Activated T-cell treated with anti-CD3 and anti-CD28 coated beads for 4 hours (primary cell): ENCODE results near the gene EIF4A3.

Source experiments
- DNase-seq: peaks from one replicate; pipeline ENCODE4 v3.0.0-alpha.2; 2020

Gene EIF4A3

DNA sequence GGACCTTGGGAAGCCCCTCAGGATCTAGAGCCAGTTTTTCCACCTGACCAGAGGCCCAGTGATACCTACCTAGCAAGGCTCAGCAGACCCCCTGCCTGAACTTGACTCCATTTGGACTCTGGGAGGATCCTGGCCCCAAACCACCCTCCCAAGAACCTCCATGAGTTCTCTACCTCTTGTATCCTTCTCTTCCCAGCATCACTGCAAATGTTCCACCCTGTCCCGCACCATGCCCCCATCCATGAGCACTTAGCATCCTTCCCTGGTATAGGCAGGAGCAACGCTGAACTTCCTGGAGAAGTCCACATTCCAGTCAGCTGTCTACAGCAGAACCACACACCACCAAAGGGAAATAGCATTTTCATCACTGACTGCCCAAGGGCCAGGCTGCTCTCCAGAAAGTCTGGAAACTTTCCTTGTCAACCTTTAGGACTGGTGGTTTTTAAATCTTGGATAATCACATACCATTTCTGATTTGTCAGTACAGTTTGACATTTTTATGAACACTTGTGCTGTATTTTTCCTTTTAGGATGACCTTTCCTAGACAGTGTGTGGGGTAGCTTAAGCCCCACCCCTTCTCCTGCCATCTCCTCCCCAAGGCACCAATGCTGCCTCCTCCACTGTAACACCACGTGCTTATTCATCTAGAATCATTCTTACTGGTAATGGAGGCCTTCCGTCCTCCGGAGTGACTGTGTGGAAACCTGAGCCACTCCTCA is 13.9 kb downstream of the EIF4A3 start:
- no peak for DNase-seq

DNA sequence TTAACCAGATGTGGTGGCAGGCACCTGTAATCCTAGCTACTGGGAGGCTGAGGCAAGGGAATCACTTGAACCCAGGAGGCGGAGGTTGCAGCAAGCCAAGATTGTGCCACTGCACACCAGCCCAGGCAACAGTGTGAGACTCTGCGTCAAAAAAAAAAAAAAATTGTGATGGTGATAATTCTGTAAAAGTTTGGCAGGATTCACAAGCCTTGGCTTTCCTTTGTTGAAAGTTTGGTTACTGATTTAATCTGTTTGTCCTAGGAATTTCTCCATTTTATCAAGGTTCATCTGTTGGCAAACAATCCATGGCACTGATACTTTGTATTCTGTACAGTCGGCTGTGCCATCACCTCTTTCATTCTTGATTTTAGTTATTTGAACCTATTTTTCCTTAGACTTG is 15.9 kb downstream of the EIF4A3 start:
- DNase-seq: no peak

DNA sequence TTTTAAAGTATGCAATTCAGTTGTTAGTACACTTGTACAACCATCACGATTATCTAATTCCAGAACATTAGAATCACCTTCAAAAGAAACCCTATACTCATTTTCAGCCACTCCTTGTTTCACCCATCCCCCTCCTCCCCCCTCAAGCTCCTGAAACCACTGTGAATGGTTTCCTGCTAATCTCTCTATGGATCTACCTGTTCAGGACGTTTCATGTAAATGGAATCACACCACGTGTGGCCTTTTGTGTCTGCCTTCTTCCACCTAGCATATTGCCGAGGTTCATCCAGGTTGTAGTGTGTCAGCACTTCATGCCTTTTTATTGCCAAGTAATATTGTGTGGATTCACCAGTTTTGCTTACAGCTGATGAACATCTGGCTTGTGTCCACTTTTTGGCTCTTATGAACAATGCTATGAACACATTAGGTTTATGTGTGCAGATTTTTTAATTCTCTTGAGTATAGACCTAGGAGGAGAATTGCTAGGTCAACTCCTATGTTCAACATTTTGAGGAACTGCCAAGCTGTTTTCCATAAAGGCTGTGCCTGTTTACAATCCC is 17.8 kb downstream of the EIF4A3 start:
- DNase-seq: no peak

DNA sequence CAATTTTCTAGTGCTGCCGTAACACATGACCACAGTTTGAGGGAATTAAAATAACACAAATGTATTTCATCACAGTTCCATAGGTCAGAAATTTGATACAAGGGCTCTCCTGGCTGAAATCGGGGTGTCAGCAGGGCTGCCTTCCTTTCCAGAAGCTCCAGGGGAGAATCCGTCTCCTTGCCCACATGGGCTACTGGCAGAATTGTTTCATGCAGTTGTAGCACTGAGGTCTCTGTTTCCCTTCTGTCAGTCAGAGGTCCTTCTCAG is 20.5 kb downstream of the EIF4A3 start:
- no peak for DNase-seq

DNA sequence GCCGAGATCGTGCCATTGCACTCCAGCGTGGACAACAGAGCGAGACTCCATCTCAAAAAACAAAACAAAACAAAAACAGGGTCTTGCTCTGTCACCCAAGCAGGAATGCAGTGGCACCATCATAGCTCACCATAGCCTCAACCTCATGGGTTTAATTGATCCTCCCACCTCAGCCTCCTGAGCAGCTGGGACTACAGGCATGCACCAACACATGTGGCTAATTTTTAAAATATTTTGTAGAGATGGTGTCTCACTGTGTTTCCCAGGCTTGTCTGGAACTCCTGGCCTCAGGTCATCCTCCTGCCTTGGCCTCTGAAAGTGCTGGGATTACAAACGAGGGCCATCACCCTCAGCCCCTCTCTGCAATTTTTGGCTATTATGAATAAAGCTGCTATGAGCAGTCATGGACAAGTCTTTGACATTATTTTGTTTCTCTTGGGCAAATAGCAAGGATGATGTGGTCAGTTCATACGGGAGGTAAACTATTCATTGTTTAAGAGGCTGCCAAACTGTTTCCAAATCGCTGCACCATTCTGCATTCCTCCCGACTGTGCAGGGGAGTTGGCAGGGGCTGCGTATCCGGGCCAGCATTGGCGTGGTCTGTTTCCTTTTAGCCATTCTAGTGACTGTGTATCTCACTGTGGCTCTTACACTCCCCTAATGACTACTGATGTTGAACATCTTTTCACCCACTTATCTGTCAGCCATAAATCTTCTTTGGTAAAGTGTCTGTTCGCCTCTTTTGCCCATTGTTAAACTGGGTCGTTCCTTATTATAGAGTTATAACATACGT is 21.1 kb downstream of the EIF4A3 start:
- DNase-seq: no peak

DNA sequence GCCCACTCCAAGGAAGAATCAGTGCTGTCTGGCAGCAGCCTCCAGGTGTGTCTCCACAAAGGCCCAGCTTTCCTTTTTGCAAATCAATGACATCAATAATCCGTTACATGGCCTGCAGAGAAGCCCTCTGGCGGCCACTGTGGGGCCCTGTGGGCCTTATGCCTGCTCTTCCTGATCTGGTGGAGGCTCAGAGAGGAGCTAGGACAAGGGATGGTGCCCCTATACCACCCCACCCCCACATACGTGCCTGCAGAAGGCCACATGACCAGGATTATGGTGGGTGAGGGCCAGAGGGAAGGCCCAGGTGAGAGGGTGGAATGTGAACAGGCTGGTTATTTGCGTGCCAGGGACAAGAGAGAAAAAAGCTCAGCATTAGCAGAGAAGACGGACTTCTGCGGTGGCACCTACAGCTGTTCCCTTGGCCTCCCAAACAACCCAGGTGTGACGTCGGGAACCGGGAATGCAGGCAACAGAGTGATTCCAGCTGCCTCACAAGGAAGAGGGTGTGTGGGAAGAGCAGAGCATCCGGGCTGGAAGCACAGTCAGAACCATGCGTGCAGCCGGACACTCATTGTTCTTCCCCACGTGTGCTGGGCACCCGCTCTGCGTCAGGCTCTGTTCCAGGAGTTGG is 22.5 kb downstream of the EIF4A3 start:
- DNase-seq: no peak

DNA sequence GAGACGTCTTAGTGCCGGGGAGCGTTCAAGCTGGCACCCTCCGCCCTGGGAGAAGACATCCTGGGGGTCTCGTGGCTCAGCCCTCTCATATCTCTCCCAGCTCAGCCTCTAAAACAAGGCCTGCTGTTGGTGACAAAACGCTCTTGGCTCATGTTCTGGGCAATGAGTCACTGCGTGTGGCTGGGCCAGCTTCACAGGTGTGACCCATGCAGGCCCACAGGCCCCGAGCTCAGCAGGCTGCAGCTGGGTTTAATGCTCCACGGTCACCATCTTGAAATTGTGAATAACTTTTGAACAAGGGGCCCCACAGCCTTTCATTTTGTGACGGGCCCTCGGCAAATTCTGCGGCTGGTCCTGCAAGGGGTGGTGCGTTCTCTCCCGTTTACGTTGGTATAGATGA is 23.1 kb downstream of the EIF4A3 start:
- no peak for DNase-seq

DNA sequence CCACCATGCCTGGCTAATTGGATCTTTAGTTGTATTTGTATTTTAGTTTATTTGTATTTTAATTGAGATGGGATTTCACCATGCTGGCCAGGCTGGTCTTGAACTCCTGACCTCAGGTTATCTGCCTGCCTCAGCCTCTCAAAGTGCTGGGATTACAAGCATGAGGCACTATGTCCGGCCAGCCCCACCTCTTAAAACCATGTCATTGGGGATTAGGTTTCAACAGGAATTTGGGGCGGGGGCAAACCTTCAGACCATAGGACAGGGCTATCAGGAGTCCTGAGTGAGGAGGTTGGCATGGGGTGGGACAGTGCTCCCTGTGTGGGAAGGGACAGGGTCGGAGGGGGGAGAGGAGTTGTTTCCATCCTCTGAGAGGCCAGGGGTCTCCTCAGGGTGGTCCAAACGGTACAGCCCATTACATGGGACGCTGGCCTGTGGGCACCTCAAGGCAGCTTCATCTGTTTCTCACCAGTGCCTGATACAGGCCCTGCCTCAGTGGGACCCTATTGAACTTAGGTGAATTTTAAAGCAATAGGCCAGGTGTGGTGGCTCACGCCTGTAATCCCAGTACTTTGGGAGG is 23.9 kb downstream of the EIF4A3 start:
- DNase-seq: no peak

DNA sequence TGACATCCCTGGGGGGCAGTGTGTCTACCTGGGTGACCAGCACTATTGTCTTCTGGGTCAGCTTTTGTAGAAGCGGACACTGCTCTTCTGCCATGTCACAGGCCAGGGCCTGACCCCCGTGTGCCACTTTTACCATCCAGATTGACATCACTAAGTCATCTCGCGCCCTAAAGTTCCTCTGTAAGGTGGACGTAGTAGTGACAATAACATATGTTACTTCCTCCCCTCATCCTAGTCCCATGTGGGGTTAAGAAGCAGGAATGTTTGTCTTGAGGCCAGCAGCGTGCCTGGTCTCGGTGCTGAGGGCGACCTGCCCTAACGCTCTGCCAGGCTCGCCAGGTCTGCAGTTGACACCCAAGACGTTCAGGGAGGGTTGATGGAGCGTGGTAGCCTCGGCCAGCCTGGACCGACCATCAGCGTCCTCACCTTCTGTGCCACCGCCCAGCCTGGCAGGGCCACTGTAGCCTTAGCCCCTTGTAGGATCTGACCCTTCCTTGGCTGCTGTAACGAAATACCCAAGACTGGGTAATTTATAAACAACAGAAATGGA is 24.8 kb downstream of the EIF4A3 start:
- DNase-seq: no peak

DNA sequence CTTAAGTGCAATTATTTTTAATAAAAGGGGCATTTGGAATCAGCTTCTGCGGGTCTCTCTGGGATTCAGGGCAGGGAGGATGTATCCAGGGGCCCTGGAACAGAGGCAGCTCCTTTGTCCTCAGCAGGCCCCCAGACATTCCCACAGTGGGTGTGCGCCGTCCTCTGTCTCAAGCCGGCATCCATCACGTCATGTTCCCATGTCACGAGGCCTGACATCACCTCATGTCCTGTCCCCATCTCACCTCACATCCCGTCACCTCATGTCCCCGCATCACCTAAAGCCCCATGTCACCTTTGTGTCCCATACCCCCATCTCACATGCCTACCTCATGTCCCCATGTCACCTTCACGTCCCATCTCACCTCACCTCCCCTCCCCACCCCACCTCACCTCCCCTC is 27.1 kb downstream of the EIF4A3 start:
- no peak for DNase-seq

DNA sequence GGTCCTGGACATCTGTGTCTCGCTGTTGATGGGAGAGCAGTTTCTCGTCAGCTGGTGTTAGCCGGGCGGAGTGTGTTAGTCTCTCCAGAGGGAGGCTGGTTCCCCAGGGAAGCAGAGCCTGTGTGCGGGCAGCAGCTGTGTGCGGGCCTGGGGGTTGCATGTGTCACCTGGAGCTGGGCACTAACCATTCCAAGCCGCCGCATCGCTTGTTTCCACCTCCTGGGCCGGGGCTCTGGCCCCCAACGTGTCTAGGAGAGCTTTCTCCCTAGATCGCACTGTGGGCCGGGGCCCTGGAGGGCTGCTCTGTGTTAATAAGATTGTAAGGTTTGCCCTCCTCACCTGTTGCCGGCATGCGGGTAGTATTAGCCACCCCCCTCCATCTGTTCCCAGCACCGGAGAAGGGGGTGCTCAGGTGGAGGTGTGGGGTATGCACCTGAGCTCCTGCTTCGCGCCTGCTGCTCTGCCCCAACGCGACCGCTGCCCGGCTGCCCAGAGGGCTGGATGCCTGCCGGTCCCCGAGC is 27.6 kb downstream of the EIF4A3 start:
- DNase-seq: no peak

DNA sequence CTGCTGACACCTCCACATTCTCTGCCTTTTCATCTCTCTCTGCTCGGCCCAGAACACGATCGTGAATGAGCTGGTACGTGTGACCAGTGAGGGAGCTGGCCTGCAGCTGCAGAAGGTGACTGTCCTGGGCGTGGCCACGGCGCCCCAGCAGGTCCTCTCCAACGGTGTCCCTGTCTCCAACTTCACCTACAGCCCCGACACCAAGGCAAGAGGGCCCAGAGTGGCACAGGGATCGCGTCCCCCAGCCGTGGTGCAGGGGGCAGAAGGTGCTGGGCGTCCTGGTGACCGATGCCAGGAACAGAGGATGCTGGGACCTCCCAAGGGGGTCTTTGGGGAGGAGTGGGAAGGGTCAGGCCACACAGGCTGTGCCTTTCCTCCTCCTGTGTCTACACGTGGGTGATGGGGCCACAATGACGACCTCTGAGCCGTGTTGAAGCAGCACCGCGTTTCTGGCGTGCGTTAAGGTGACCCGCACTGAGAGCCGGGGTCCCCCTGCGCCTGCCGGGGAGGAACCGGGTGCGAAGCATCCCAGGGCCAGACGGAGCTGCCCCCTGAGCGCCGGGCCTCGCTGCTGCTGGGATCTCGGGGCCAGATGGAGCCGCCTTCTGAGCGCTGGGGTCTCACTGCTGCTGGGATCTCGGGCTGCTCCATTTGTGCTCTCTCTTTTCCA is 28.2 kb downstream of the EIF4A3 start:
- DNase-seq: no peak

DNA sequence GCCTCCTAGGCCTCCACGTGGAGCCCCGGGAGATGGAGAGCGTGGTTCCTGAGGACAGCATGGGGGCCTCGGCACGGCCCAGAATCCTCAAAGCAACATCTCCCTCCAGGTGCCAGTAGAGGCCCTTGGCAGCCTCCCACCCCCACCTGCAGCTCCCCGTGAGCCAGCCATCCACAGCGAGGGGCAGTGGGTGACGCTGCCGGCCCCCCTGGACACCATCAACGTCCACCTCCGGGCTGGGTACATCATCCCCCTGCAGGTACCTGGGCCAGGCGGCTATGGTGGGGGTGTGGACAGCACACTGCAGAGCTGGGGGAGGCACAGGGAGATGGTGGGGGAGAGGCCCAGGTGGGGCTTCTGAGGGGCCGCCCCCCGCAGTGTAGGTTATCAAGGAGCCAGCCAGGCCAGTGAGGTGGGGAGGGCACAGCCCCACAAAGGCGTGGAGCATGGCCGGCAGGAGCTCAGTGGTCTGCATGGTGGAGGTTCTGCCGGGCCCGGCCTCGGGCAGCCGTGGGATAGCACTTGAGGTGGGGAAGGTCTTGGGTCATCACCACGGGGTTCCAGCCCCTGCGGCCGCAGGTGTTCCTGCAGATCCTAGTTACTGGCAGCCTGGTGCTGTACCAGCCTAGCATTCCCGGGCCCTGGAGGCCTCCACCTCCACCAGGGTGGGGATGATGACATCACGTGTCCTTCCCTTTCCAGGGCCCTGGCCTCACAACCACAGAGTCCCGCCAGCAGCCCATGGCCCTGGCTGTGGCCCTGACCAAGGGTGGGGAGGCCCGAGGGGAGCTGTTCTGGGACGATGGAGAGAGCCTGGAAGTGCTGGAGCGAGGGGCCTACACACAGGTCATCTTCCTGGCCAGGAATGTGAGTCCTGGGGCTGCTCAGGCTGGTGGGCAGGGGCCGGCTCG is 29.2 kb downstream of the EIF4A3 start:
- no peak for DNase-seq

DNA sequence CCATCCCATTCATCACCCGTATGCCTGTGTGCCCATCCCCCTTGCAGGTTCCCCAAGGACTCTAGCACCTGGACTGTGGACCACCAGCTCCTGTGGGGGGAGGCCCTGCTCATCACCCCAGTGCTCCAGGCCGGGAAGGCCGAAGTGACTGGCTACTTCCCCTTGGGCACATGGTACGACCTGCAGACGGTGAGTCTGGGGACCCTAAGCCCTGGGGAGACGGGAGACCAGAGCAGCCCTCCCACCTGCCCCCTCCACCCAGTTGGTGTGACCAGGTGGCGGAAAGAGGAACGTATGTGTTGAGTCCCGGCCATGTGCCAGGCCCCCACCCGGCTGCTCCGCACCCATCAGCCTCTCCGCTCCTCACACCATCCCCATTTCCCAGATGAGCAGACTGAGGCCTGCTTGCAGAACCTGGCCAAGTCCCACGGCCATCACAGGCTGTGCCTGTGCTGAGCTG is 30.0 kb downstream of the EIF4A3 start:
- DNase-seq: no peak

DNA sequence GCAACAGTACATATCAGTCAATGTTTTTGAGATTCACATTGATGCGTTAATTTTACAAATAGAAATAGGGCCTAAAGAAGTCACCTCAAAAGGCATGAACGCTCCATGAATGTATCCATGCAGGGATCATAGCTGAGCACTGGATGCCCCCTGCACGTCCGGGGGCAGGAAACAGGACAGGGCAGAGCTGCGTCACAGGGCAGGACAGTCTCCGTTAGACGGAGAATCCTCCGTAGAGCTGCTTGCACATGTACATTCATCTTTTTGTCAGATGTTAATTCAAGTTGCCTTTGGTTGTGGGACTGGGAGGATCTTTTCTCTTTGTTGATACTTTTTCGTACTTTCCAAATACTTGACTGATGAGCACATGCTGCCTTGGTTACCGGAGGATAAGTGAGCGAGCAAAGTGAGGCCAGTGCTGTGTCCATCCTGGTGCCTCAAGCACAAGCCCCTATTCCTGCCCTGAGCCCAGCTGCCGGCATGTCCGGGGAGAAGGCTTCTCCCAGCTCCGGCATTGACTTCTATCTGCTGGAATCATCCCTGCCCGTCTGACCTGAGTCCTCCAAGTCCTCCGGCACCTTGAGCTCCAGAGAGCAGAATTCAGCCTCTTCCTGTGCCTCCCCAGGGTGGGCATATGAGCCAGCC is 30.5 kb downstream of the EIF4A3 start:
- no peak for DNase-seq

DNA sequence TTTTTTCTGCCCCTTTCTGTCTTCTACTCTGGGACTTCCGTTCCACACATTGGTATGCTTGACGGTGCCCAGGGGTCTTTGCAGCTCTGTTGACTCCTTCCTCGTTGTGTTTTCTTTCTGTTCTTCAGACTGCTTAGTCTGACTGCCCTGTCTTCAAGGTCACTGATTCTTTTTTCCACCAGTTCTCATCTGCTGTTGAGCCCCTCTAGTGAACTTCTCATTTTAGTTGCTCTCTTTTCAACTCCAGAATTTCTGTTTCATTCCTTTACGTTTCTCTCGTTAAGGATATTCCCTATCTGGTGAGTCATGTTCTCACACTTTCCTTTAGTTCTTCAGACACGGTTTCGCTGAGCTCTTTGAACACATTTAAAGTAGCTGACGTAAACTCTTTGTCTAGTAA is 31.8 kb downstream of the EIF4A3 start:
- no peak for DNase-seq

DNA sequence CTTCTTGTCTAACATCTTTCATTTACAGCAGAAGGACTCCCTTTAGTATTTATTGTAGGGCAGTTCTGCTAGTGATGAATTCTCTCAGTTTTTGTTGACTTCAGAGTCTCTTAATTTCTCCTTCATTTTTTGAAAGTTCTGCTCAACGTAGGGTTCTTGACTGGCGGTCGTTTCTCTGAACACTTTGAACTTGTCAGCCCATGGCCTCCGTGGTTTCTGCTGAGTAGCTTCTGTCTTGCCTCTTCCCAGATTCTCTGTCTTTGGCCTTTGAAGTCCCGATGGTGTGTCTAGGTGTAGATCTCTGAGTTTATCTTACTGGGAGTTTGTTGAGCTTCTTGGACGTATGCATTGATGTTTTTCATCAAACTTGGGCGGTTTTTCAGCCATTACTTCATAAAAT is 32.2 kb downstream of the EIF4A3 start:
- DNase-seq: no peak

DNA sequence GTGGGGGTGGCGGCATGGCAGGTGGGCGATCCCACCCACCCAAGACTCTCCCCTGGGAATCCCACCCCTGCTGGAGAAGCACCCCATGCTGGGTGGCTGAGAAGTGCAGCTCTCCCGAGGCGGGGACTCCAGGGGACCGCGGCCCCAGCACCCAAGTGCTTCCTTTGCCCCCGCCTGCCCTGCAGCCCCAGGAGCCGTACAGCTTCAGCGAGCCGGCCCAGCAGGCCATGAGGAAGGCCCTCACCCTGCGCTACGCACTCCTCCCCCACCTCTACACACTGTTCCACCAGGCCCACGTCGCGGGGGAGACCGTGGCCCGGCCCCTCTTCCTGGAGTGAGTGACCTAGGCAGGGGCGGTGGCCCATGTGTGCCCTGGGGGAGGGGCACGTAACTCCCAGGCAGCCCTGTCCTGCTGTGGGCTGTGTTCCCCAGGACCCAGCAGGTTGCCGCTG is 33.9 kb downstream of the EIF4A3 start:
- no peak for DNase-seq

DNA sequence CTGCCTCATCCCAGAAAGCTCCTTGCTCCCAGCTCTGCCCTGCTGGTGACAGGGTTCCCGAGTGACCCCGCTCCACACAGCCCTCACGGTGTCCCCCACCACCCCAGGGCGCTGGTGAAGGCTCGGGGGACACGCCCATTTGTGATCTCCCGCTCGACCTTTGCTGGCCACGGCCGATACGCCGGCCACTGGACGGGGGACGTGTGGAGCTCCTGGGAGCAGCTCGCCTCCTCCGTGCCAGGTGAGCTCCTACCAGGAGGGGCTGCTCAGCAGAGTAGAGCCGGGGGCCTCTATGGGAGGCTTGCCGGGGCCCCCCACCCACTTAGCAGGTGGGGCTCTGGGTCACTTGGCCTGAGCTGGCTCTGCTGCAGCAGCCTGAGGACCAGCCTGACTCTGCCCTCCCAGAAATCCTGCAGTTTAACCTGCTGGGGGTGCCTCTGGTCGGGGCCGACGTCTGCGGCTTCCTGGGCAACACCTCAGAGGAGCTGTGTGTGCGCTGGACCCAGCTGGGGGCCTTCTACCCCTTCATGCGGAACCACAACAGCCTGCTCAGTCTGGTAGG is 34.4 kb downstream of the EIF4A3 start:
- no peak for DNase-seq

DNA sequence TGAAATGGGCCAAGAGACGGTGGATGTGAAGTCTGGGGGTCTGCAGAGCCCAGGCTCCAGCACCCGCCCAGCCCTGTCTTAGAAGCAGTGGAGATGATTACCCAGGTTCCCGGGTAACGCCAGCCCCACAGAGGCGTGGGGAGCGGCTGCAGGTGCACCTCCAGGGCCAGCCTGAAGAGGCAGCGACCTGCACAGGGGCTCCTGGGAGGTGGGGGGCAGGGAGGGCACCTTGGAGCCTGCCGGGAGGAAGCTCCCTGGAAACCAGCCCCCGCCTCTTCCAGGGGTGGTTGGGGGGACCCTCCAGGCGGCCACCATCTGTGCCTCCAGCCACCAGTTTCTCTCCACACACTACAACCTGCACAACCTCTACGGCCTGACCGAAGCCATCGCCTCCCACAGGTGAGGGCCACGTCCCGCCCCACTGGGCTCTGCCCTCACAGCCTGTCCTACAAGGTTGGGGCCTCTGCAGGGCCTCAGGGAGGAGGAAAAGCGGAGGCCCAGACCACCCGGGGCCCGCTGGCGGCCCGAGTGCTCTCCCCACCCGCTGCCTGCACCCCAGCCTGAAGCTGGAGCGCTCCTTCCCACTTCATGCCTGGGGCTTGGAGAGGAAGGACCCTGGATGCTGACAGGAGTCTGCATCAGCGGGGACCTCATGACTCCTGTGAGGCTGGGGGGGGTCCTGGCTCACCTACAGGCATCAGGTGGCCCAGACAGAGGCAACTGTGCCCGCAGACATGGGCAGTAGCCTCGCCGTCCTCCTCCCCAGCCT is 35.0 kb downstream of the EIF4A3 start:
- no peak for DNase-seq
